NCI-H1417 treated with DMSO at 0.1 percent for 48 hours (cell line): ENCODE data around the gene KHSRP.

Experiments
- DNase-seq: peaks from one replicate; lab custom pipeline; 2025; lab: John Stamatoyannopoulos, UW

The KHSRP gene

GRCh38 chr19:6392221-6393073 is 32.2 kb downstream of the KHSRP start:
- no peak for DNase-seq

GRCh38 chr19:6387372-6387771 is 37.2 kb downstream of the KHSRP start:
- DNase-seq = no peak

GRCh38 chr19:6384381-6384780 is 40.2 kb downstream of the KHSRP start:
- DNase-seq = no peak

- DNase-seq = no peak
Observed at GRCh38 chr19:6383188-6383587, 41.4 kb downstream of the KHSRP start.

GRCh38 chr19:6381030-6381750 is 43.4 kb downstream of the KHSRP start:
- no peak for DNase-seq

- DNase-seq = no peak
Observed at GRCh38 chr19:6379744-6380143, 44.9 kb downstream of the KHSRP start.

GRCh38 chr19:6378486-6378885 is 46.1 kb downstream of the KHSRP start:
- DNase-seq = no peak

- no peak for DNase-seq
Observed at GRCh38 chr19:6378041-6378440, 46.6 kb downstream of the KHSRP start.

- no peak for DNase-seq
Observed at GRCh38 chr19:6376512-6377190, 48.0 kb downstream of the KHSRP start.

GRCh38 chr19:6375411-6376010 is 49.1 kb downstream of the KHSRP start, which contains the start of gene PSPN:
Gene PSPN, minus strand, starts transcription at chr19:6375933. Its CDS starts 84 bp downstream, at chr19:6375849.
- no peak for DNase-seq

- no peak for DNase-seq
Observed at GRCh38 chr19:6374711-6375410, 49.8 kb downstream of the KHSRP start.

- DNase-seq = no peak
Observed at GRCh38 chr19:6374161-6374709, 50.4 kb downstream of the KHSRP start.

- DNase-seq = no peak
Observed at GRCh38 chr19:6373813-6374108, 50.9 kb downstream of the KHSRP start.

- DNase-seq = peak; percentile 92
Observed at GRCh38 chr19:6373096-6373812, 51.4 kb downstream of the KHSRP start.

- DNase-seq = peak; percentile 99
Observed at GRCh38 chr19:6372594-6373095, 52.0 kb downstream of the KHSRP start, which contains the start of gene ALKBH7. Gene ALKBH7, plus strand, starts transcription at chr19:6372794. Its CDS starts 27 bp downstream, at chr19:6372821.

- DNase-seq = no peak
Observed at GRCh38 chr19:6364353-6364752, 60.3 kb downstream of the KHSRP start.
